Measurements from ENCODE around the gene TLR6.

The TLR6 gene

GRCh38 chr4:38876636-38877035, 20.0 kb upstream of the TLR6 start:
- no peak for DNase-seq (ENCODE audit: low read depth)
- H3K4me3 ChIP-seq (ENCODE audit: low read depth, low read length): no peak overlapping the region
- TF ChIP-seq CTCF (IDR thresholded peaks at IDR 0.05; ENCODE audit: control insufficient read depth, extremely low read depth, insufficient read depth): no peak

- H3K4me3 ChIP-seq (ENCODE audit: low read depth, low read length): 0 out of 2 replicates have a peak overlapping the region, but pooled peaks have one; percentile 30
- TF ChIP-seq CTCF (IDR thresholded peaks at IDR 0.05; ENCODE audit: control insufficient read depth, extremely low read depth, insufficient read depth): no peak
- DNase-seq (ENCODE audit: low read depth): peak; percentile 50
These were observed 16.8 kb upstream of the TLR6 start for GRCh38 chr4:38873290-38873944.

- 0 out of 2 replicates have a peak overlapping the region, but pooled peaks have one; percentile 30 for H3K4me3 ChIP-seq (ENCODE audit: low read depth, low read length)
- TF ChIP-seq CTCF (IDR thresholded peaks at IDR 0.05; ENCODE audit: control insufficient read depth, extremely low read depth, insufficient read depth): no peak
- DNase-seq (ENCODE audit: low read depth): peak; percentile 100
These were observed 16.0 kb upstream of the TLR6 start for GRCh38 chr4:38872620-38873019.

GRCh38 chr4:38871593-38871992, 15.0 kb upstream of the TLR6 start:
- H3K4me3 ChIP-seq (ENCODE audit: low read depth, low read length): no peak overlapping the region
- DNase-seq (ENCODE audit: low read depth): peak; percentile 28
- no peak for TF ChIP-seq CTCF (IDR thresholded peaks at IDR 0.05; ENCODE audit: control insufficient read depth, extremely low read depth, insufficient read depth)

- no peak for TF ChIP-seq CTCF (IDR thresholded peaks at IDR 0.05; ENCODE audit: control insufficient read depth, extremely low read depth, insufficient read depth)
- no peak for DNase-seq (ENCODE audit: low read depth)
- H3K4me3 ChIP-seq (ENCODE audit: low read depth, low read length): no peak overlapping the region
These were observed 13.6 kb upstream of the TLR6 start for GRCh38 chr4:38870098-38870808.

GRCh38 chr4:38869511-38869910, 12.9 kb upstream of the TLR6 start:
- H3K4me3 ChIP-seq (ENCODE audit: low read depth, low read length): no peak overlapping the region
- TF ChIP-seq CTCF (IDR thresholded peaks at IDR 0.05; ENCODE audit: control insufficient read depth, extremely low read depth, insufficient read depth): no peak
- no peak for DNase-seq (ENCODE audit: low read depth)

All from LNCaP clone FGC (cell line).